Stimulated activated CD8-positive, alpha-beta memory T cell treated with anti-CD3 and anti-CD28 coated beads, Interleukin-4, amount 100 ng/mL, for 24 hours (primary cell): ENCODE data around the gene LRRC3C.

ENCODE experiments used
- DNase-seq: peaks from one replicate; pipeline ENCODE4 v3.0.0-alpha.2; 2020; ENCODE audit warnings: low read depth

LRRC3C gene

GRCh38 chr17:39974433-39974832, 46.9 kb downstream of the LRRC3C start:
- DNase-seq: no peak

GRCh38 chr17:39975801-39976200, 48.3 kb downstream of the LRRC3C start:
- no peak for DNase-seq

GRCh38 chr17:39979016-39979670, 51.6 kb downstream of the LRRC3C start:
- no peak for DNase-seq

GRCh38 chr17:39979893-39980350, 52.4 kb downstream of the LRRC3C start:
- DNase-seq: no peak

- peak; percentile 94 for DNase-seq
Observed at GRCh38 chr17:39980351-39981206, 53.0 kb downstream of the LRRC3C start, which contains the start of gene PSMD3. Gene PSMD3, plus strand, starts transcription at chr17:39980807. Its CDS starts 164 bp downstream, at chr17:39980971.

- no peak for DNase-seq
Observed at GRCh38 chr17:39981207-39981741, 53.7 kb downstream of the LRRC3C start.

GRCh38 chr17:39981766-39982375, 54.3 kb downstream of the LRRC3C start:
- no peak for DNase-seq

- DNase-seq: no peak
Observed at GRCh38 chr17:39988206-39988810, 60.8 kb downstream of the LRRC3C start.

- no peak for DNase-seq
Observed at GRCh38 chr17:39994448-39994847, 66.9 kb downstream of the LRRC3C start.
